HG02571 (cell line): Measurements from ENCODE around the gene ZFYVE21.
A peak's percentile ranks its signal among the peaks of the same experiment; 100 is the strongest.

ENCODE experiments used
- ATAC-seq: cut with Tn5 transposase; IDR thresholded peaks from one replicate; pipeline ENCODE4 v1.9.1; 2021; ENCODE audit warnings: mild to moderate bottlenecking, moderate library complexity; ENCODE audit not compliant: unreplicated experiment

ZFYVE21 gene

GRCh38 chr14:103715052-103716000 lies at the start of gene ZFYVE21, which contains the start of gene XRCC3:
ZFYVE21 (plus strand) TSS chr14:103715810; CDS start chr14:103715842, 32 bp downstream.
XRCC3 (minus strand) TSS chr14:103715451; CDS start chr14:103711087, 4,364 bp downstream.
- peak; percentile 94 for ATAC-seq

DNA sequence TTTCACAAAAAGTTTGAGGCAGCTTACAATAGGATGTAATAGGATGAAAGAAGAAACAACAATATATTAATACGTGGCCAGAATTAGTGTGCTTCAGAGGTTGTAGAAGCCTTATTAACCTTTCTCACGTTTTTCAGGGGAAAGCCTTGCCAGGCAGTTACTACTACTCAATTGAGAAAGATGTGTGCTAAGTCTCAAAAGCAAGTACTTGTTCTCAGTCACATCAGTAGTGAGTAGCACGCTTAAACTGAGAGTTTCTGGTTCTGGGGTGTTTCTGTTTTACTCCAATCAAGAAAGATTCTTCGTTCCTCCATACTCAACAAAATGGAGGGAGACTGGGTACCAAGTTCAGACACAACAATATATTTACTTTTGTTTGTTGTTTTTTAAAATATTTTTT lies 47.9 kb upstream of the ZFYVE21 start:
- ATAC-seq, result no peak

GRCh38 chr14:103668117-103668516 lies 47.5 kb upstream of the ZFYVE21 start:
- no peak for ATAC-seq

DNA sequence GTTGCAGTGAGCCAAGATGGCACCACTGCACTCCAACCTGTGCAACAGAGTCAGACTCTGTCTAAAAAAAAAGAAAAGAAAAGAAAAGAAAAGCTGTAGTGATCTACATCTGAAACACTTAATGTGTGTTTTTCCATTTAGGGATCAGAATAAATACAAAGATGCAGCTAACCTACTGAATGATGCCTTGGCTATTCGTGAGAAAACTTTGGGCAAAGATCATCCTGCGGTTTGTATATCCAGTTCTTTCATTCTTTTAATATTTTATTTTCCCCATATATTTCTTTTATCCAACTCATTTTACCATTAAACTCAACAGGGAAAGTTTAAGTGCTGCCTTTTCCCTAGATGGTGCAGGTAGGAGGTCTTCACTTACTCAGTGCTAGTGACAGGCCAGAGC lies 46.2 kb upstream of the ZFYVE21 start:
- no peak for ATAC-seq

GRCh38 chr14:103671911-103672310 lies 43.7 kb upstream of the ZFYVE21 start:
- ATAC-seq, result no peak

DNA sequence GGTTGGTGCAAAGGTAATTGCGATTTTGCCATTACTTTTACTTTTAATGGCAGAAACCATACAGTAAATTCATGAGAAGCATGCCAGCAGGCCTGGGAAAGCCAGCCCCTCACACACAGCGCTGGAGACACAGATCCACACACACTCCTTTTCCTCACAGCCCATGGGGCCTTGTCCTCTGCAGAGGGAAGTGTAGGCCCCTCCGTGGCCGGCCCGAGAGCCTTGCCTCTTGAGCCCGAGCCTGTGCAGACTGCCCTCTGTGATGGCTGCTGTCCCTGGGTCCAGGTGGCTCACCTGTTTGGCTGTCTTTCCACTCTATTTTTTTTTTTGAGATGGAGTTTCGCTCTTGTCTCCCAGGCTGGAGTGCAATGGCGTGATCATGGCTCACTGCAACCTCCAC lies 39.7 kb upstream of the ZFYVE21 start:
- no peak for ATAC-seq

DNA sequence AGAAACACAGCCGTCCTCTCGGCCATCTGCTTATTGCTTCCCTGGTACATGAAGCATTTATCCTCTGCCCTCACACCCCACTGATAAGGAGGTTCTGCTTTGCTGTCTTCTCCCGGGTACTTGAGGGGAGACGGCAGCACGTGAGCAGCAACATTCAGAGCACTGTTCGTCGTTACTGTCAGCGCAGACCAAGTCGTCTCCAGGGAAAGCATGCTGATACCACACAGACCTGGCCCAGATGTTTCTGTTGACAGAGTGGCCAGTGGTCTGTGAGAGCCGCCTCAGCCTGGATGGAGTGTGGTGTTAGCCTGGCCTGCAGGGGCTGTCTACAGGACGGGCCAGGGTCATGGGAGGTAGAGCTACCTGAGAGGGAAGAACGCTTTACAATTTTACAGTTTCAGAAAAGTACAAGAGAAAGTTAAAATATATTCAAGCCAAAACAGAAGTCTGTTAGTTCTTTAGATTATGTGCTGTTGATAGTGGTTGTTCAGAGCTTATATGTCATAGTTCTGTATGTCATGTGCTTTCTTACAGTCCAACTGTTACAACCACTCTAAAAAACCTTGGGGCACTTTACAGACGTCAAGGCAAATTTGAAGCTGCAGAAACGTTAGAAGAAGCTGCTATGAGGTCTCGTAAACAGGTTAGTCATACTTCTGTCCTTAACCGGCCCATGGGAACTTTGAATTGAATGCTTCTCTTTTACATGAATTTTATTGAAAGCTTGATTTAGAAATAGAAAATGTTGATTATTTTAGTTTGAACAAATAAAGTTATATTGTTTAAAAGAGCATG lies 38.5 kb upstream of the ZFYVE21 start:
- ATAC-seq, result no peak

DNA sequence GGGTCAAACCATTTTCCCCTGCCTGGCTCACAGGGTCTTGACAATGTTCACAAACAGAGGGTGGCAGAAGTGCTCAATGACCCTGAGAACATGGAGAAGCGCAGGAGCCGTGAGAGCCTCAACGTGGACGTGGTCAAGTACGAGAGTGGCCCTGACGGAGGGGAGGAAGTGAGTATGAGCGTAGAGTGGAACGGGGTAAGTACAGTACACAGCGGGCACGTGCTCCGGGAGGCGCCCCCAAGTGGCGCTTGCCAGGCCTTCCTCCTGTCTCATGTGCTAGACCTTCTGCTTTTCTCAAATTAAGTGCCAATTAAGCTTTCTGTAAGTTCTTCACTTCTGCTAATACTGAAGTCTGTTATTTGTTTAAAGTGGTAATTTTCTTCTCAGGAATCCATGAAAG lies 36.3 kb upstream of the ZFYVE21 start:
- no peak for ATAC-seq

GRCh38 chr14:103680491-103681231 lies 34.9 kb upstream of the ZFYVE21 start:
- ATAC-seq, result no peak

DNA sequence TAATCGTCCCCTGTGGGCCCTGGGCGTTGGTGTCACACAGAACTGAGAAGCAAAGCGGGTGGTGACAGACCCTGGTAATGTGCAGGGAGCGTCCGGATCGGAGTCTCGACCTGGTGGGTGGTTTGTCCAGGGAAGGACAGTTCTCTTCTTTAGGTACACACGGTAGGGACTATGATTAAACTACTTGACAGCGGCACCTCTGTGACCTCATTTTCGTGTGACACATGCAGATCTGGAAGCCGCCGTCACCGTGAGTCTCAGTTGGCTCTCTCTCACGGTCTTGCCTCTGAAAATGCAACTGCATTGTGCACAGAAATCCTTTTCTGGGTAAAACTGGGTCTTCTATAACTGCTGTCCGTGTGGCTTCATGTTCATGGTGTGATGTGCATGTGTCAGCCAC lies 32.5 kb upstream of the ZFYVE21 start:
- ATAC-seq, result no peak

DNA sequence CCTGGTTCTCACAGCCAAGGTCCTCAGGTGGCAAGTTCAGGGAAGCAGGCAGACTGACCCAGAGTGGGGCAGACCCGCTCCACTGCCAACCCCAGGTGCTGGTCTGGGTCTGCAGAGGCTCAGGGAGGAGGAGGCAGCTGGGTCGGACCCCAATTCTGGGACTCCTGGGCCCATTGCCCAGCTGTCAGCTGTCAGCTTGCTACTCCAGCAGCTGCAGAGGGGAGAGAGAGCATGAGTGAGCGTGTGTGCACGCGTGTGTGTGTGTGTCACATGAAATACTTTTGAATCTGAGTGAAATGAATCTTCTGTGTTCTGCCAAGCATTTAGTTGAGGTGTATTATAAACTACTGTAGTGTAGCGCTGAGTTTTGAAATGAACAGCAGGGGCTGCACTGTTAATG lies 31.1 kb upstream of the ZFYVE21 start:
- ATAC-seq, result no peak

DNA sequence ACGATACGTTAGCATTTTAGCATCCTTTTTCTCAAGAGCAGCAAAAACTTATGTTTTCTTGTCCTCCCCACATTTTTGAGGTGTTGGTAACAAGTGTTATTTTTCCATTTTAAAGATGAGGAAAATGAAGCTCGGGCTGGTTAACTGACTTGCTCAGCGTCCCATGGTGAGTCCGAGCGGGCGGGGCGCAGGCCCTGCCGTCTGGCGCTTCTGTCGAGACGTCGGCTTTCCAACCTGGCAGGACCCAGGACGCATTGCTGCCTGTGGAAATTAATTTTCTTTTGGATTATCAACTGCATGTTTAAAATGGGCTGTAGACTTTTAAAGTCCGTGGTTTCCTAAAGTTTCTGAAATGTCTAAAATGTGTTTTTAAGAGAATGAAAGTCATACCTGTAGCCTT lies 30.7 kb upstream of the ZFYVE21 start:
- ATAC-seq, result no peak

DNA sequence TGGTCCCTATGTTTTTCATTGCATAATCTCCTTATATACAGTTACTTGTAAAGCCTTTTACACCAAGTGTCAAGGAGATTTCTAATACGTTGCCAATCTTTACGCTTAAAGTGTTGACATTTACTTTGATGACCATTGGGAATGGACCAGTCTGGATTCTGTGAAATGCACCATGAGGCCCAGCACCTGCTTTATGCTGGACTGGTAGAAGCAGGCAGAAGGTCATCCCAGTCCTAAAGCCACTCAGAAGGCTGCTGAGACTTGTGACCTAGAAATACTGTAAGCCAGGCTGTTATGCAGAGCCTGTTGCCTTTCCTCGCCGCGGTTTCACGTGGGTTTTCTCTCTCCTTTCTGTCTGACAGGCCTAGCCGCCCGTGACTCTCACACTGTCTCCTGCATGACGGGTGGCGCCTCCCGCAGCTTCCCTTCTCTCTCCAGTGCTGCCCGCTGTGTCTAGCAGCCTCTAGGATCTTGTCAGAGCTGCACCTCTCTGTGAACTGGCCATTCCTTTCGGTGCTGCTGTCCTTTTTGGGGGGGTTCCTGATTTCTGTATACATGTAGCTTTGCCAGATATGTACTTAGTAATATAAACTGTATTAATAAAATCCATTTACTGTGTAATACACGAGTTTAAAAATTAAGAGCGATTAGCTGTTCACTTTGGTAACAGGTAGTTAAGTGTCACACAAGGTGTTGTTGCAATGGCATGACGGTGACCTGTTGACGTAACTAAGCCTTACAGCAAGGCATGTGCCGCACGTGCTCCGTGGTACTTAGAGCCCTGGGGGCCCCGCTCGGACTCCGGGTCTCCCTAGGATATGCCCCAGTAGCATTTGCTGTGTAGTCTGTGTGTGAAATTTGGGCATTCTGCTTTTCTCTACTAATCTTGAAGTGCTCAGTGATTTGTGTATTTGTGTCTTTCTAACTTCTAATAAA lies 30.1 kb upstream of the ZFYVE21 start:
- ATAC-seq, result no peak

GRCh38 chr14:103686831-103687485 lies 28.7 kb upstream of the ZFYVE21 start:
- no peak for ATAC-seq

DNA sequence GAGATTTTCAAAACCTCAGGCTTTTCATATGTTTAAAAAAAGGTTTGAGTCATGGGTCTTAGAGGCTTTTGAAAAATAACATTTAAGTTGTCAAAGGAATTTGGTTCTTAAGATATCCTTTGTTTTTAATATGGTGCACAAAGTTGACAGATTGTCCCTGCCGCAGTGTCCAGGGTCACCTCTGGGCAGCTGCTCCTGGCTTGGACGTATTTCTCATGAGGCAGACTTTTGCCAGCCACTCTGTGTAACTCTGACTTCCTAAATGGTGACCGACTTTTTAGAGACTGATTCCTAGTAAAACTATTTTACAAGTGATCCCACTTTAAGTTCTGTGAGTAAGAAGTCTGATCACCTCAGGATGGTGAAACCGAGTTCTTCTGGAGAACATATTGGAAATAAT lies 27.9 kb upstream of the ZFYVE21 start:
- no peak for ATAC-seq

GRCh38 chr14:103688441-103688840 lies 27.2 kb upstream of the ZFYVE21 start:
- no peak for ATAC-seq

GRCh38 chr14:103688906-103689902 lies 26.4 kb upstream of the ZFYVE21 start:
- peak; percentile 64 for ATAC-seq

- no peak for ATAC-seq
Measured at GRCh38 chr14:103690332-103690731, 25.3 kb upstream of the ZFYVE21 start.
